BJ (cell line): ENCODE data around the gene EFCAB8. TPM values are rescaled to one million over a fixed set of nuclear protein-coding genes. Genes with fewer than 3 reads are reported as not detected.

Experiments used
- CTCF ChIA-PET: fragments of 350-600 bp; formaldehyde crosslinking; extraction: SDS; loops from one replicate; lab custom pipeline; 2021; ENCODE audit warnings: antibody characterized with exemption, inconsistent platforms; lab: Yijun Ruan, JAX
- POLR2A ChIA-PET: fragments of 300-600 bp; sonication (Branson Sonifier 250); formaldehyde crosslinking; extraction: SDS; loops from one replicate; lab custom pipeline; 2021; ENCODE audit warnings: antibody characterized with exemption; lab: Charles Lee
- DNase-seq: peaks from one replicate; pipeline ENCODE4 v3.0.0-alpha.2; 2011; ENCODE audit warnings: low read depth
- H3K27me3 ChIP-seq: 2 replicates; pipeline ENCODE4 v1.6.0; 2011; ENCODE audit warnings: low read length; ENCODE audit not compliant: control insufficient read depth, insufficient read depth
- H3K36me3 ChIP-seq: 2 replicates; pipeline ENCODE4 v1.5.1; 2011; ENCODE audit warnings: low read length; ENCODE audit not compliant: control insufficient read depth, insufficient read depth
- H3K4me3 ChIP-seq: 2 replicates; pipeline ENCODE4 v1.5.1; 2011; ENCODE audit warnings: low read depth, mild to moderate bottlenecking, control low read depth, low read length
- CTCF ChIP-seq: IDR thresholded peaks from 2 replicates; pipeline ENCODE4 v1.5.1; 2011; ENCODE audit warnings: low read depth, mild to moderate bottlenecking, control low read depth, inconsistent platforms, low read length, moderate library complexity; ENCODE audit not compliant: insufficient read depth
- polyA plus RNA-seq: library from polyadenylated mRNA; depleted of rRNA; stranded (reverse); fragments of >200 nt; gene quantifications from 2 replicates; pipeline ENCODE4 v1.2.3, GENCODE V29; 2011

Gene EFCAB8
- polyA plus RNA-seq, 1 experiment: not detected

- TF ChIP-seq CTCF: no peak
- H3K27me3 ChIP-seq: peaks cover 3% of the 10 kb centered on the region; the same call in 1 of the 2 replicates
- CTCF ChIA-PET: interaction anchor here (0.6 kb wide), 2 partner anchors 12 to 31 kb away, joined by 3 to 4 read pairs; no protein-coding TSS in a partner anchor
- H3K36me3 ChIP-seq: no peaks in the 10 kb centered on the region
- POLR2A ChIA-PET: no interaction called here
- DNase-seq: no peak
- no peak overlapping the region for H3K4me3 ChIP-seq
Observed at GRCh38 chr20:32957459-32957858, 98.7 kb downstream of the EFCAB8 start.

- Histone ChIP-seq H3K36me3 (no peaks in the 10 kb centered on the region), H3K27me3 (peaks cover 3% of the 10 kb centered on the region; the same call in 1 of the 2 replicates), H3K4me3 (no peak overlapping the region)
- no peak for TF ChIP-seq CTCF
- ChIA-PET POLR2A (no interaction called here), CTCF (no interaction called here)
- DNase-seq: no peak
Observed at GRCh38 chr20:32958574-32958973, 99.9 kb downstream of the EFCAB8 start.

- ChIA-PET CTCF (no interaction called here), POLR2A (no interaction called here)
- no peak for DNase-seq
- Histone ChIP-seq H3K4me3 (no peak overlapping the region), H3K27me3 (peaks cover 3% of the 10 kb centered on the region; the same call in 1 of the 2 replicates), H3K36me3 (no peaks in the 10 kb centered on the region)
- TF ChIP-seq CTCF: no peak
Observed at GRCh38 chr20:32959351-32960221, 100.9 kb downstream of the EFCAB8 start.

GRCh38 chr20:32960222-32960518, 101.4 kb downstream of the EFCAB8 start:
- ChIA-PET POLR2A (no interaction called here), CTCF (no interaction called here)
- peaks cover 3% of the 10 kb centered on the region; the same call in 1 of the 2 replicates for H3K27me3 ChIP-seq
- DNase-seq: no peak
- no peak overlapping the region for H3K4me3 ChIP-seq
- no peaks in the 10 kb centered on the region for H3K36me3 ChIP-seq
- TF ChIP-seq CTCF: no peak

- H3K27me3 ChIP-seq: peaks cover 3% of the 10 kb centered on the region; the same call in 1 of the 2 replicates
- ChIA-PET CTCF (no interaction called here), POLR2A (no interaction called here)
- H3K36me3 ChIP-seq: no peaks in the 10 kb centered on the region
- no peak overlapping the region for H3K4me3 ChIP-seq
- no peak for DNase-seq
- TF ChIP-seq CTCF: no peak
Observed at GRCh38 chr20:32960849-32961731, 102.4 kb downstream of the EFCAB8 start.
